Stimulated activated naive B cell treated with anti-CD40 and anti-IgM and Interleukin-4, amounts not matched to agents 10 μg/mL and 1 μg/mL and 100 μg/mL, for 72 hours (primary cell): Measurements from ENCODE around the gene SPRYD3.
"Not testable (repeated sequence)": the region's sequence is repeated elsewhere in the genome, so short reads cannot be mapped to it uniquely, and the experiment has no call there.

ENCODE experiments used
- ATAC-seq, 2 donors: fragments of 150-1000 bp; cut with Tn5 transposase; replicated peaks; 2 replicates each; pipeline ENCODE4 v1.10.0; 2021; ENCODE audit warnings: moderate library complexity in 1 of 2
- DNase-seq: peaks from one replicate; pipeline ENCODE4 v3.0.0; 2021
- H3K27ac Mint-ChIP-seq: one replicate; pipeline ENCODE4 v1.8.0; 2022; ENCODE audit warnings: mild to moderate bottlenecking, mixed read lengths
- H3K27me3 Mint-ChIP-seq, 2 donors: one replicate each; pipeline ENCODE4 v1.8.0; 2022; ENCODE audit warnings: mixed read lengths in 2 of 2
- H3K36me3 Mint-ChIP-seq, 2 donors: one replicate each; pipeline ENCODE4 v1.8.0; 2022; ENCODE audit warnings: mixed read lengths in 2 of 2, mild to moderate bottlenecking in 1 of 2
- H3K4me1 Mint-ChIP-seq, 2 donors: one replicate each; pipeline ENCODE4 v1.8.0; 2022; ENCODE audit warnings: mixed read lengths in 2 of 2, mild to moderate bottlenecking in 1 of 2
- H3K4me3 Mint-ChIP-seq, 2 donors: one replicate each; pipeline ENCODE4 v1.8.0; 2022; ENCODE audit warnings: mild to moderate bottlenecking in 2 of 2, mixed read lengths in 2 of 2, moderate library complexity in 1 of 2
- H3K9me3 Mint-ChIP-seq, 2 donors: one replicate each; pipeline ENCODE4 v1.8.0; 2022; ENCODE audit warnings: mixed read lengths in 2 of 2, mild to moderate bottlenecking in 1 of 2

SPRYD3 gene, protein sequence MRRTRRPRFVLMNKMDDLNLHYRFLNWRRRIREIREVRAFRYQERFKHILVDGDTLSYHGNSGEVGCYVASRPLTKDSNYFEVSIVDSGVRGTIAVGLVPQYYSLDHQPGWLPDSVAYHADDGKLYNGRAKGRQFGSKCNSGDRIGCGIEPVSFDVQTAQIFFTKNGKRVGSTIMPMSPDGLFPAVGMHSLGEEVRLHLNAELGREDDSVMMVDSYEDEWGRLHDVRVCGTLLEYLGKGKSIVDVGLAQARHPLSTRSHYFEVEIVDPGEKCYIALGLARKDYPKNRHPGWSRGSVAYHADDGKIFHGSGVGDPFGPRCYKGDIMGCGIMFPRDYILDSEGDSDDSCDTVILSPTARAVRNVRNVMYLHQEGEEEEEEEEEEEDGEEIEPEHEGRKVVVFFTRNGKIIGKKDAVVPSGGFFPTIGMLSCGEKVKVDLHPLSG

DNA sequence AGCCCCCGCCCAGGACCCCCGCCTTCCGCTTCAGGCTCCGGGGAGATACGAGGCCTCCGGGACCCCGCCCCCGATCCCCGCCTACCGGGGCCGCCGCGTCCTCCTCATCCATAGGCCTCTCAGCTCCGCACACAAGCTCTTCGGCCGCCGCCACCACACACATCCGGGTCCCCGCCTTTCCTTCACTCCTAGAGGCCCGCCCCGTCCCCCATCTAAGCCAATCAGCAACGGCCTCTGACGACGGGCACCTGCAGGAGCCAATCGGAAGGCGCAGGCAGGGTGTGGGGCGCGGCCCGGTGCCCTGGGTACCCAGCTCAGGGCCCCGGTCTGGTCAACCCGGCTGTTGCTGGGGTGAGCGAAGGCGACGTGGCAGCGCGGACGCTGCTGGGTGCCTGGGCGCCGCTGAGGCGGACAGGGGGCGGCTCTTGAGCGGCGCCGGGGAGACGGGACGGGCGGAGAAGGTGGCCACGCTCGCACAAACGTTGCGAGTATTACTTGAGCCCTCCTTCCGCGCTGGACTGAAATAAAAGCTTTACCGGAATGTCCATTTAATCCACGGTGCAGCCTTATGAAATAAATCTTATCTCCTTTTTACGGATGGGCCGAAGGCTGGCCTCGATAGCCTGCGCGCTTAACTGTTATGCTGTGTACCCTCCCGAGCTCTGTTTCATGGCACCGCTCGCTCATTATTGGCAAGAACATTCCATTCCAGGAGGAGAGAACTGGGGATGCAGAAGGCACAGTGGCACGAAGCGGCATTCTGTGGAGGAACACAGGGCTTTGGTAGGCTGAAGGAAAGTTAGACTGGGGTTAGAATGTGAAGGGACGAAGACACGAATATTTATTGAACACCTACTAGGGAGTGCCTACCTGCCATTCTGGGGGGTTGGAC is at the start of gene SPRYD3:
Gene SPRYD3 (minus strand): TSS at position 165 of the 892 bp plus-strand sequence. CDS start 57 bp downstream, at position 108.
- H3K27me3 Mint-ChIP-seq: no peaks in the 10 kb centered on the region
- peaks cover 15 to 25% of the 10 kb centered on the region in 2 donors for H3K36me3 Mint-ChIP-seq
- ATAC-seq (peak; percentile 99), DNase-seq (peak; percentile 97)
- H3K4me1 Mint-ChIP-seq: peaks cover 23 to 43% of the 10 kb centered on the region in 2 donors
- peak within 1 kb of the TSS; percentile 94 to 96 for H3K4me3 Mint-ChIP-seq
- H3K9me3 Mint-ChIP-seq: no peaks in the 10 kb centered on the region
- H3K27ac Mint-ChIP-seq: peak within 1 kb of the TSS; percentile 94

DNA sequence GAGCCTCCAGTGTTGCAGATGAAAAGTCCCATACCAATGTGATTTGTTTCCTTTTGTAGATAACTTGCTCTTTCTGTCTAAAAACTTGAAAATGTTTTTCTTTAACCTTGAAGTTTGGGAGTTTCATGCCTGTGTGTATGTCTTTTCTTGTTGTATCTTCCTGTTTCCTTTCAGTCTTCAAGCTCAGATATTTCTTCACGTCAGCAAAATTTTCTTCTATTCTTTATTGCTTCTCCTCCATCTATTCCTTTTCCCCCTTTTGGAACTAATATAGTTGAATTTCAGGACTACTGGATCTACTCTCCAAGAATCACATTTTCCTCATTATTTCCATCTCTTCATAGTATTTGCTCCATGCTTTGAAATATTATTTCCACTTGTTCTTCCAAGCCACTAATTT is 48.0 kb upstream of the SPRYD3 start:
- Mint-ChIP-seq H3K27ac (no peak overlapping the region), H3K27me3 (peaks cover 14 to 20% of the 10 kb centered on the region in 2 donors), H3K9me3 (no peaks in the 10 kb centered on the region), H3K36me3 (no peaks in the 10 kb centered on the region), H3K4me1 (peaks cover 0 to 2% of the 10 kb centered on the region in 2 donors), H3K4me3 (no peak overlapping the region)
- DNase-seq (no peak), ATAC-seq (no peak)

DNA sequence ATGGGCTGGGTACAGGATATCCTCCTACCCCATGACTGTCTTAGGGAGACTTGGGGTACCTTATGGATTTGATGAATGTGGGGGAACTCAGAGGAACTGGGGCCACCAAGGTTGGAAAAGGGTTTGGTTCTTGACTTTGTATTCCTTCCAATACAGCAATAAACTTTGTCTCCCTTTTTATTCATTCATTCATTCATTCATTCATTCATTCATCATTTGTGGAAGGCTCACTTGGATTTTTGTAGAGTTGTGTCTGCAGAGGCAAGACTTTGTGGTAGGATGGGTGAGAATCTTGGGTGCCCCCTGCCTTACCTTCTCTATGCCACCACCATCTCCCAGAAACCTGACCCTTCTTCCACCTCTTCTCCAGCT is 45.1 kb upstream of the SPRYD3 start:
- H3K27me3 Mint-ChIP-seq: peaks cover 9 to 15% of the 10 kb centered on the region in 2 donors
- ATAC-seq (no peak), DNase-seq (no peak)
- peaks cover 0 to 2% of the 10 kb centered on the region in 2 donors for H3K4me1 Mint-ChIP-seq
- H3K9me3 Mint-ChIP-seq: no peaks in the 10 kb centered on the region
- no peaks in the 10 kb centered on the region for H3K36me3 Mint-ChIP-seq
- no peak overlapping the region for H3K4me3 Mint-ChIP-seq
- H3K27ac Mint-ChIP-seq: no peak overlapping the region

DNA sequence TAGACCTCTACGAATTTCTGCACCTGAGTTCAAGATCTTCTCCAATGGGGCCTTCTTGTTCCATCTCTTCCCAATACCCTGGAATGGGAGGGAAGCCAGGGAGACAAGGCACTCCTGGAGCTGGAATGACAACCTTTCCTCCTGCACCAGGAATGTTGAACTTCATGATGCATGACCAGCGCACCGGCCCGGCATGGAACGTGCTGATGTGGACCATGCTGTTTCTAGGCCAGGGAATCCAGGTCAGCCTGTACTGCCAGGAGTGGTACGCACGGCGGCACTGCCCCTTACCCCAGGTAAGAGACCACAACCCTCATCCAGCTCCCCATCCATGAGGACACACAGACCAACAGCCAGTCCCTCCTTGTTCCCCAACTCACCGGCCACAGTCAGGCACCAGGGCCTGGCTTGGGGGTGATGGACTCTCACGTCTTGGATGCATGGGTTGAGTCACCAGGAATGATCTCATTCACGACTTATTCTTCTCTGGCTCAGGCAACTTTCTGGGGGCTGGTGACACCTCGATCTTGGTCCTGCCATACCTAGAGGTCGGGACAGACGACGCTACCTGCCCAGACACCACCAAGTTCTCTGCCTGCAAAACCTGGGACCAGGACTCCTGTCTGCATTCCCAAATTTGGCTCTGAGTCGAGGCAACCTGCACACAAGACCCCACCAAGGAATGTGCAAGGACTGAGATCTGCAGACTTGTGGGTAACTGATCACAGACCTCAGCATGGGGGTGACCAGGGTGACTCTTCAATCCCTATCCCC is 44.6 kb upstream of the SPRYD3 start:
- no peak for DNase-seq
- Mint-ChIP-seq H3K4me1 (no peaks in the 10 kb centered on the region), H3K27ac (no peak overlapping the region), H3K36me3 (no peaks in the 10 kb centered on the region), H3K27me3 (peaks cover 9 to 11% of the 10 kb centered on the region in 2 donors), H3K9me3 (no peaks in the 10 kb centered on the region), H3K4me3 (no peak overlapping the region)
- ATAC-seq: no peak

DNA sequence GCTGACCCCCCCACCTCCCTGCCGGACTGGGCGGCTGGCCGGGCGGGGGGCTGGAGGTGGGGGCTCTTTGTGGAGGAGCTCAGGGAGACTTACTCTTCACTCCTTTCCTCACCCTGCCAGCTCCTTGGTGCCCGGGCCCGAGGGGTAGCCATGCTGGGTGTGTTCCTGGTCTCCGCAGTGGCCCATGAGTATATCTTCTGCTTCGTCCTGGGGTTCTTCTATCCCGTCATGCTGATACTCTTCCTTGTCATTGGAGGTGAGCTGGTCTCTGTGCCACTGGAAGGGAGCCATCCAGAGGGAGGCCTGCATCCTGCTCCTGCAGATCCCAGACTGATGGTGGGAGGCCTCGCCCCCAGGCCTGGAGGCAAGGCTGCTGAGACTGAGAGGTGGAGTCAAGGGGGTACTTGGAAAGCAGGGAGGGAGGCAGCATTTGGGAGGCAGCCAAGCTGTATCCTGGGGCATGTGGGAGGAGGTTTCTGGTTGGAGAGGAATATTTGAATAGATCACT is 43.8 kb upstream of the SPRYD3 start:
- Mint-ChIP-seq H3K4me1 (no peaks in the 10 kb centered on the region), H3K4me3 (no peak overlapping the region), H3K27me3 (peaks cover 9 to 11% of the 10 kb centered on the region in 2 donors), H3K36me3 (no peaks in the 10 kb centered on the region), H3K9me3 (no peaks in the 10 kb centered on the region), H3K27ac (no peak overlapping the region)
- no peak for DNase-seq
- no peak for ATAC-seq

DNA sequence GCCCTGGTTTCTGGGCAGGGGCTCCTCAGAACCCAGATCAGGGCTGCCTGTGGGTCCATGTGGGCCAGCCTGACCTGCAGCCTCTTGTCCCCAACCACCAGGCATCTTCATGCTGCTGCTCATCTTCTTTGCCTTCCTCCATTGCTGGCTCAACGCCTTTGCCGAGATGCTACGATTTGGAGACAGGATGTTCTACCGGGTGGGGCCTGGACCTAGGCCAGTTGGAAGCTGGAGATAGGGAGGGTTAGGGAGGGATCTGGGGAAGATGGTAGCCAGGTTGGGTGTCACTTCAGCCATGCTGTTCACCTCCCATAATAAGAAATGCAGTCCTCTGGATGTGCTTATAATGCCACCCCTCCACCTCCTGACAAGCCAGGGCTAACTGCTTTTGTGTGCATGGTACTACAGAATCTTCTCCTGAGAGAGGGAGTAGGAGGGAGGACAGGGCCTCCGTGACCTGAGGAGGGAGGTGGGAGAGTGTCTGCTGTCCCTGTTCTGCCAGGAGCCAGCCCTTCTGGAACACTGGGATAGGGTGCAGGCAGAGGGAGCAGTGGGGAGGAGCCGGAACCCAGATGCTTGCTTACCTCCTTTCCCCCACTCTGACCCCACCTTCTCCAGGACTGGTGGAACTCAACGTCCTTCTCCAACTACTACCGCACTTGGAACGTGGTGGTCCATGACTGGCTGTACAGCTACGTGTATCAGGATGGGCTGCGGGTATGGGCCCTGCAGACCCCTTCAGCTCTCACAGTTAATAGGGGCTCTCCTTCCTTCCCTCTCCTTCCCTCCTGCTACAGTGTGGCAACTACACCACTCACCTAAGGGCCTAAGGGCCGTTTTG is 41.7 kb upstream of the SPRYD3 start:
- ATAC-seq: no peak
- no peaks in the 10 kb centered on the region for H3K4me1 Mint-ChIP-seq
- H3K36me3 Mint-ChIP-seq: no peaks in the 10 kb centered on the region
- H3K9me3 Mint-ChIP-seq: no peaks in the 10 kb centered on the region
- H3K4me3 Mint-ChIP-seq: no peak overlapping the region
- H3K27ac Mint-ChIP-seq: no peak overlapping the region
- DNase-seq: no peak
- no peaks in the 10 kb centered on the region for H3K27me3 Mint-ChIP-seq

DNA sequence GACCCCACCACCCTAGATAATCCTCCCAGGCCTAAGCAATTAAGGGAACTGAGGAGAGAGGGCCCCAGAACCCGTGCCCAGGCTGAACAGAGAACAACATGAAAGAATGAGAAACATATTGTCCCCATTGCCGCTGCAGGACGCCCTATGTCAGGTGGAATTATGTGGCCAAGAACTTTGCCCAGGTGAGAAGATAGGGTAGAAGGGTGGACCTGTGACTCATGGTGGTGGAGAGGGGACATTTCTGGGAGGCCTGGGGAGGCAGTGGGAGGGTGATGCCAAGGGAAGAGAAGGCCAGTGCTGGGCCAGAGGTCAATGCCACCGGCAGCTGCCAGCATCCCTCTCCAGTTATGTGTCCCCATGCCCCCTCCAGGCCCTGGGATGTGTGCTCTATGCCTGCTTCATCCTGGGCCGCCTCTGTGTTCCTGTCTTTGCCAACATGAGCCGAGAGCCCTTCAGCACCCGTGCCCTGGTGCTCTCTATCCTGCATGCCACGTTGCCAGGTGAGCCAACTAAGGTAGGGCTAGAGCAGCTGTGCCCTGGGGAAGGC is 39.6 kb upstream of the SPRYD3 start:
- no peak overlapping the region for H3K4me3 Mint-ChIP-seq
- no peaks in the 10 kb centered on the region for H3K4me1 Mint-ChIP-seq
- no peak for DNase-seq
- H3K9me3 Mint-ChIP-seq: no peaks in the 10 kb centered on the region
- no peaks in the 10 kb centered on the region for H3K36me3 Mint-ChIP-seq
- no peak overlapping the region for H3K27ac Mint-ChIP-seq
- no peaks in the 10 kb centered on the region for H3K27me3 Mint-ChIP-seq
- ATAC-seq: no peak

DNA sequence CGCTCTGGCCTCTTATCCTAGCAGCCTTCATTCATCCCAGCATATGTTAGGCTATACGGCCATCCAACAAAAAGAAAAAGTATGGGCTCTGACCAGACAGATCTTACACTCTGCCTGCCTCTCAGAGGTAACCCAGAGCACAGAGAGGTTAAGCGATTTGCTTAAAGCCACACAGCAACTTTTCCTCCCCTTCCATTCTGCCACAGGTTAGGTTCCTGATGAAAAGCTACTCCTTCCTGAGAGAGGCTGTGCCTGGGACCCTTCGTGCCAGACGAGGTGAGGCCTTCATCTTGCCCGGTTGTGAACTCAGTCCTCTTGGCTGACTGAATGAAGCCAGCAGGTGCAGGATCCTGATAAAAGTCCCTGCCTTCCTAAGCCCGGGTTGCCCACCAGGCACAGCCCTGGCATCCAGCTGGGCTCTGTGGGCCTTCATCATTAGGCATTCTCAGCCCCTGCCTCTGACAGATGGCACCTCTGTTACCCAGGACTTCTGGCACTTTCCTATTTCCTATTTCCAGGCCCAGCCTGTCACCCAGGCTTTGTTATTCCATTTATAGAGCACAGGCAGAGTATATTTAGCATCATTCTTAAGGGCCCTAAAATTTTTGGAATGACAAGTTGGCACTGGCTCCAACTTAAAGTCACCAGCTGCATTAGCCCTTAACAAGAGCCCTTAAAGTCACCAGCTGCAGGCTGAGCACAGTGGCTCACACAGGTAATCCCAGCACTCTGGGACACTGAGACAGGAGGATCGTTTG is 36.9 kb upstream of the SPRYD3 start:
- Mint-ChIP-seq H3K27me3 (no peaks in the 10 kb centered on the region), H3K9me3 (no peaks in the 10 kb centered on the region), H3K4me1 (no peaks in the 10 kb centered on the region), H3K27ac (no peak overlapping the region), H3K4me3 (no peak overlapping the region), H3K36me3 (no peaks in the 10 kb centered on the region)
- DNase-seq: no peak
- no peak for ATAC-seq

DNA sequence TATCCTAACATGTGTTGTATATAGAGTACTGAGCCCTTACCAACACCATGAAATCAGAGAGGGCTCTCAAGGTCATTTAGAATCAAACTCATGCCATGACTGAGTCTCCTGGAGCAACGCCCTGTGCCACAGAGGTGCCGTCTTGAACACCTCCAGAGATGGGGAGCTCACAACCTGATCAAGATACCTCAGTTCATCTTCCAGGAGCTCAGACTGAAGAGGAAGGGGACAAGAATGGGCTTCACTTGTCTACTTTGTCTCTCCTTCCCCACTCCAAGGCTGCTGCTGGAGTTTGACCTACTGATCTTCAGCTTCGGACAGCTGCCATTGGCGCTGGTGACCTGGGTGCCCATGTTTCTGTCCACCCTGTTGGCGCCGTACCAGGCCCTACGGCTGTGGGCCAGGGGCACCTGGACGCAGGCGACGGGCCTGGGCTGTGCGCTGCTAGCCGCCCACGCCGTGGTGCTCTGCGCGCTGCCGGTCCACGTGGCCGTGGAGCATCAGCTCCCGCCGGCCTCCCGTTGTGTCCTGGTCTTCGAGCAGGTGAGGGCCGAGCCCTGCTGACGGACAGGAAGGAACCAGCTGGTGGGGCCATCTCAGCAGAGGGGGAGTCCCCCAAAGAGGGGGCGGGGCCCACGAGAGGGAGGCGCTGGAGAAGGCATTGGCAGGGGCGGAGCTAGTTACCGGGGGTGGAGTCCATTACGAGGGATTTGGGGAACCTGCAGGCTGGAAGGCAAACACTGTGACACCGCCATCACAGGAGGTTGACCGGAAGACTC is 36.1 kb upstream of the SPRYD3 start:
- H3K27me3 Mint-ChIP-seq: no peaks in the 10 kb centered on the region
- DNase-seq (no peak), ATAC-seq (peak in 1 of 2 donors; percentile 45)
- H3K4me1 Mint-ChIP-seq: no peaks in the 10 kb centered on the region
- no peaks in the 10 kb centered on the region for H3K9me3 Mint-ChIP-seq
- no peaks in the 10 kb centered on the region for H3K36me3 Mint-ChIP-seq
- no peak overlapping the region for H3K27ac Mint-ChIP-seq
- no peak overlapping the region for H3K4me3 Mint-ChIP-seq

DNA sequence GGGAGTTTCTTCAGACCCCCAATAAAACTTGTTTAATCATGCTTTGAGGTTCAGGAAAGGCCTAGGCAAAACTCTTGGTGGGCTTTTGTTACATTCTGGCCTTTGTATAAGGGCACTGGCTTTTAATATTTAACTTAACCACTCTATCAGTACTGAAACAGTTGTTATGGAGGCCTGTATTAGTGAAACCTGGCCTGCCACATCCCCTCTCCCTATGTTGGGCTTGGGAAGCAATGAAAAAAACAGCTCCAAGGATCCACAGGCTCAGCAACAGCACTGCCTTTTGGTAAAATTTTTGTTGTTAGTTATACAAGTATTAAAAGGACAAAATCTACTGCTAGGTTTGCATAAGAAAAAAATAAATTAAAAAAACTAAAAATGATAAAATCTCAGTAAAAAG is 34.8 kb upstream of the SPRYD3 start:
- Mint-ChIP-seq H3K27ac (no peak overlapping the region), H3K27me3 (no peaks in the 10 kb centered on the region), H3K36me3 (no peaks in the 10 kb centered on the region), H3K4me3 (no peak overlapping the region), H3K9me3 (no peaks in the 10 kb centered on the region), H3K4me1 (no peaks in the 10 kb centered on the region)
- DNase-seq: no peak
- no peak for ATAC-seq

DNA sequence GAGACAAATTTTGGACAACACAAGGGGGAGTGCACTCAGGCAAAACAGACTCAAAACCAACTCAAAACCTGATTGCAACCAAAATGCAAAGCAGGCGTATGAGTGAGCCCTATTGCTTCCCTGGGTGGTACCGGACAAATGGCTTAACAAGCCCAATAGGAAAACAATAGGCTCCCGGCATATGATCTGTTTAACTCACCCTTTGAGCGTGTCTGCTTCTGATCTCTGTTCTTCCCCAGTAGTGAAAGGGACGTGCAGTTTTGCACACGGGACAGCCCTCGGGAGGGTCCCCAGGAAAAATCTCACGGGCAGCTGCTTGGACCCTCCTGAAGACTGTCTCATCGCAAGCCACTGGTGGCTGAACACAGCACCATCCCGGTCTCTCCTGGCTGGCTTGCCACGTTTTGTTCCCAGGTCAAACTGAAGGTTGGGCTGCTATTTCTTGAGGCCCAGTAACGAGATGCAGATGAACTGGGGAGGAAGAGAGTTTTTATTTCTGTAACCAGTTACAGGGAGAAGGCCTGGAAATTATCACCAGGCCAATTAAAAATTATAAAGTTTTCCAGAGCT is 34.0 kb upstream of the SPRYD3 start:
- no peak overlapping the region for H3K27ac Mint-ChIP-seq
- no peaks in the 10 kb centered on the region for H3K36me3 Mint-ChIP-seq
- no peak for DNase-seq
- no peak for ATAC-seq
- no peaks in the 10 kb centered on the region for H3K9me3 Mint-ChIP-seq
- no peaks in the 10 kb centered on the region for H3K4me1 Mint-ChIP-seq
- H3K27me3 Mint-ChIP-seq: no peaks in the 10 kb centered on the region
- H3K4me3 Mint-ChIP-seq: no peak overlapping the region

DNA sequence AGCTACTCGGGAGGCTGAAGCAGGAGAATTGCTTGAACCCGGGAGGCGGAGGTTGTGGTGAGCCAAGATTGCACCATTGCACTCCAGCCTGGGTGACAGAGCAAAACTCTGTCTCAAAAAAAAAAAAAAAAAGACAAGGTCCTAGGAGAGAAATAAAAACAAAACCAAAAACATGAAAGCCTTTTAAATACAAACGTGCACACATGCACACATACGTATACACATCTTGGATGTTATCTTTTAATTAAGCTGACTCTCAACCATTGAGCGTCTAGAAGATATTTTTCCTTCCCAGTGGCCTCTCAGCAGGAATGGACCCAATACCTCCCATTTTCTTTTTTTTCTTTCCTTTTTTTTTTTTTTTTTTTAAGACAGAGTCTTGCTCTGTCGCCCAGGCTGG is 33.2 kb upstream of the SPRYD3 start:
- H3K27me3 Mint-ChIP-seq, H3K9me3 Mint-ChIP-seq, ATAC-seq, H3K27ac Mint-ChIP-seq, H3K4me1 Mint-ChIP-seq, DNase-seq, H3K4me3 Mint-ChIP-seq, H3K36me3 Mint-ChIP-seq: not testable (repeated sequence)
